NCI-H774 (cell line): ENCODE results near the gene MRPS17.
"Not testable (repeated sequence)": the region's sequence is repeated elsewhere in the genome, so short reads cannot be mapped to it uniquely, and the experiment has no call there.

Experiments used
- DNase-seq: peaks from one replicate; lab custom pipeline; 2025; lab: John Stamatoyannopoulos, UW

The MRPS17 gene

DNA sequence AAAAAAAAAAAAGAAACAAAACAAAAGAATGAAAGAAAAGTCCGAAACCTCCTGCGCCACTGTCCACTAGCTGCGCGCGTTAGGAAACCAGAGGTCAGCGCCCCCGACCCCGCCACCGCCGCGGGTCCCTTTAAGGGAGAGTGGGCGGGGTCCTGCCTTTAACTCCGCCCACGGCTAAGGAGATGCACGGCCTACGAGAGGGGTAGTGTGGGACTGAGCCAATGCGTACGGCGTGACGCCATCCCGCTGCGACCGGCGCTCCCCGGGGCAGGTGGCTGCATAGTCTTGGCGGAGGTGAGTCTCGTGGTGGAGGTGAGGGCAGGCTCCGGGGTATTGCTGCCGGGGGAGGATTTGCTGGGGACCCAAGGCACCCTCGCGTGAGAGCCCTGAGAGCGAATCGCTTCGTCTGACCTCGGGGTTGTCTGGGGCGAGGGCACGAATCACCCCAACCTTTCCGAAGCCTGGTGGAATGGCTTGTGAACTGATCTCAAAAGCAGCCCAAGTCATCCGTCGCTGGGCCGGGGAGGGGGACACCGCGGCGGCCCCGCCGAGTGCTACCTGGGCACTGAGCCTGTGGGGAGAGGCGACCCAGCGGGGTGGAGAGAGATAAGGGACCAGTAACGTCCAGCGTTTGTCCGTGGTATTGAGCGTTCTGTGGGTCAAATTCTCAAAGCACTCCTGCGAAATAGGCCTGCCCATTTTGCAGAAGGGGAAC is at the start of gene MRPS17:
Gene MRPS17 (plus strand): TSS at position 241 of the 715 bp plus-strand sequence. CDS start 1,319 bp downstream, outside the sequence.
- peak; percentile 90 for DNase-seq

DNA sequence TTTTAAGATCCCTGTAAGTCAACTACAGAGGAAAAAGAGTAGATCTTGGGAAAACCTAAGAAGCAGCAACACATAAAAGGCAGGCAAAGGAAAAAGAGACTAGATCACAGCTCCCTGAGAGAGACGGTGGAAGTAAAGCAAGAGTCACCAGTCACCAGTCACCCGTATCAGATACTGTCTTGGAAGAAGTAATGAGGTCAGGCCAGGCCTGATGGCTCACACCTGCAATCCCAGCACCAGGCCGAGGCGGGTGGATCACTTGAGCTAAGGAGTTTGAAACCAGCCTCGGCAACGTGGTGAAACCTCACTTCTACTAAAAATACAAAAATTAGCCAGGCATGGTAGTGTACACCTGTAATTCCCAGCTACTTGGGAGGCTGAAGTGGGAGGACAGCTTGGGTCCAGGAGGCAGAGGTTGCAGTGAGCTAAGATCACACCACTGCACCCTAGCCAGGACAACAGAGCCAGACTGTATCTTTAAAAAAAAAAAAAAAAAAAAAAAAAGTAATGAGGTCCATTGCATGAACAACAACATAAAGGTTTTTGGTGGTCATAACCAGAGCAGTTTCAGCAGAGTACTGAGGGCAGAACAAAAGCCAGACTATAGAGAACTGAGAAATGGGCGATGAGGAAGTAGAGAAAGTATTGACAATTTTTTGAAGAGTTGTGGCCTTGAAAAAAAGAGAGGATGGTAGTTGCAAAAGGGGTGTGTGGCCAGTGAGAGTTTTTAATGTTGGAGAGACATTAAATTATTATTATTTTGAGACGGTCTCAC is 47.5 kb upstream of the MRPS17 start:
- DNase-seq, result no peak

DNA sequence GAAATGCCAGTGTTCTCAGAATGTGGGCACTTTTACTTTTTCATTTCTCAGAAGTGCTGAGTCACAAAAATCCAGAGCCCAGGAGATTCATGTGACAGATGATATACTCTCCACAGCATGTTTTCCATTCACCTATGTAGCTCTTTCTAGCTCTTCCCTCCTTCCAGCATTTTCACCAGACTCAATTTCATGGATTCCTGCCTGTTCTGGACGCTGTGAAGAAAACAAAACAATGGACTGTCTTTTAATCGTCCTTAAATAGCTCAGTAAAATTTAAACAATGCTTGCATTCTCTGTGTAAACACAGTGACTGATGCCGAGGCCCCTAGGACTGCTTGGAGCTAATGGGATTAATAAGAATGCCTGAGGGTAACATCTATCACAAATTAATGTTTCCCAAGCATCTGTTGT is 38.9 kb upstream of the MRPS17 start:
- no peak for DNase-seq

DNA sequence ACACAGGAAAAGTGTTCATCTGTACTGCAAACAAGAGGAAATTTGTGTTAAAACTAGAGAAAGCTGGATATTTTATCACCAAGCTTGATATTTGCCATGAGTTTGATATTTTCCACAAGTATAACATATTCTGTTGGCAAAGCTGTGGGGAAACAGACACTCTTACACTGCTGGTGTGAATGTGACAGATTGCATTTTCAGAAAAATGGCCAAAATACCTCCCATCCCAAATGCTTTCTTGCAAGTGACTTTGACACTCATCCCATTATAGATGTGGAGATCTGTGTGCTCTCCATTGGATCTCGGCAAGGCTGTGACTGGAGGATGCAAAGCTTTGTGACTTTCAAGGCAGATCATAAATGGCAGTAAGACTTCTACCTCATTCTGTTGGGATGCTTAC is 33.9 kb upstream of the MRPS17 start:
- DNase-seq, result no peak

DNA sequence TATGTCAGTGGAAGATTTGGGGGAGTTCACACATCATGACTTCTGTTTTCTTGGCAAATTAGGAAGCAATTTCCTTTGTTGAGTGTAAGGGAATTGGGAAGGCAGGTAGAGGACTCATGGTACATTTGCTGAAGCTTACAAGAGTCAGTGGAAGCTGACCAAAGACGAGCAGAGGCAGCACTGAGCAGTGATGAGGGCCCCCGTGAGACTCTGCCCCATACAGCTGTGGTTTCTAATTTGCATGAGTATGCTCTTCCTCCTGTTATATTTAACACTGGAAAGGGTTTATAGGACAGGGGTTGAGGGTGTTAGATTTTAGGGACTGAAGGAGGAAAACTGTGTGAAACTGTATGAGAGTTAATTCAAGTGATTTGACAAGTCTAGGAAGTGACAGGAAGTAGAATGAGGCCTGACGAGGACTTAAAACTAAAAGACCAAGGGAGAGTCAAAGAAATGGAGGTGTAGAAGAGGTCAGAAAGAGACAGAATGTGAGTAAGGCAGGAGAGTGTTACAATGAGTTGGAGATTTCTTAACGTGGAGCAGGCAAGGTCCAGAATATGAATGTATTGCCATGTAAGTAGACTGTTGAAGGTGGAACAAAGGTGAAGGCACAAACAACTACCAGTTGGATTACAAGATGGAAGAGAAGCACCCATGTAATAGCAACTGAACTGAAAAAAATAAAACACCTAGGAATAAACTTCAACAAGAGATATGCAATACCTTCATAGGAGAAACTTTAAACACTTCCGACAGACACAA is 23.5 kb upstream of the MRPS17 start:
- no peak for DNase-seq

DNA sequence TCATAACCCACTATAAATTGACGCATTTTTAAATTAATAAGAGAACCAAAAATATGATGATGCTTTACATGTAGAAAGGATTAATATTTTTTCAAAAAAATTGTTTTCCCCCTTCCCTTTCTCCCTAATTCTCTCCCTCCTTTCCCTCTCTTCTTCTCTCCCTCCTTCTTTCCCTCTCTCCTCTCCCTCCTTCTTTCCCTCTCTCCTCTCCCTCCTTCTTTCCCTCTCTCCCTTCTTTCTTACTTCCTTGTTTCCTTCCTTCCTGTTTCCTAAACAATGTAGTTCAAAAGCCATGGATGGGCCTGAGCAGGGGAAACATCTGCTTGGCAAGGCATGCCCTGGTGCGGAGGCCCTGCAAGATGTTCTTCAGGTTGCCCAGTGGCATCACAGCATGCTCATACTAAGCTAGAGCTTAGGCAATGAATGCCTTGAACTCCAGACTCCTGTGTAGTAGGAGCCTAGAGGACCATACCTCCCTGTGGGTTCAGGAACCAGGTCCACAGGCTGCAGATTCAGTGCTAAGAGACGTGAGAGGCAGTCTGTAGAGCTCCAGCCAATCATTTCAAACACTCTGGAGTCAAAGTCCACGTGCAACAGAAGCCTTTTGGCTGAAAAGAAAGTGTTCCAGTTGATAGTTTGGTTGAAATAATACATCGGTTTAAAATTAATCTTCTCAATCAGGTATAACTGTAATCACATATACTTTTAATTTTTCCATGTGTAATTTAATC is 20.1 kb upstream of the MRPS17 start:
- no peak for DNase-seq

DNA sequence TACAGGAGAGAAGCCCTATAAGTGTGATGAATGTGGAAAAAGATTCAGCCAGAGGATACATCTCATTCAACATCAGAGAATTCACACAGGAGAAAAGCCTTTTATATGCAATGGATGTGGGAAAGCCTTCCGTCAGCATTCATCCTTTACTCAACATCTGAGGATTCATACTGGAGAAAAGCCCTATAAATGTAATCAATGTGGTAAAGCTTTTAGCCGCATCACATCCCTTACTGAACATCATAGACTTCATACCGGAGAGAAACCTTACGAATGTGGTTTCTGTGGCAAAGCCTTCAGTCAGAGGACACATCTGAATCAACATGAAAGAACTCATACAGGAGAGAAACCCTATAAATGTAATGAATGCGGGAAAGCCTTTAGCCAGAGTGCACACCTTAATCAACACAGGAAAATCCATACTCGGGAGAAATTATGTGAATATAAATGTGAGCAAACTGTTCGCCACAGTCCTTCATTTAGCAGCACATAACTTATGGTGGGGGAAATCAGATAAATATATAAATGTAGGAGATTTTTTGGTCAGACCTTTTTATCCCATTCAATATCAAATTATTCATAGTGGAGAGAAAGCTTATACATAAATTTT is 12.1 kb upstream of the MRPS17 start:
- no peak for DNase-seq

DNA sequence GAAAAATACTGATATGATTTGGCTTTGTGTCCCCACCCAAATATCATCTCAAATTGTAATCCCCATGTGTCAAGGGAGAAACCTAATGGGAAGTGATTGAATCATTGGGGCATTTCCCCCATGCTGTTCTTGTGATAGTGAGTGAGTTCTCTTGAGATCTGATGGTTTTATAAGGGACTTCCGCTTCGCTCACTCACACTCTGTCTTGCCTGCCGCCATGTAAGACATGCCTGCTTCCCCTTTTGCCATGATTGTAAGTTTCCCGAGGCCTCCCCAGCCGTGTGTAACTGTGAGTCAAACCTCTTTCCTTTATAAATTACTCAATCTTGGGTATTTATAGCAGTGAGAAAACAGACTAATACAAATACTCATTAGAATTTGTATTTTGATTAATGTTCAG is 5.1 kb upstream of the MRPS17 start:
- no peak for DNase-seq

DNA sequence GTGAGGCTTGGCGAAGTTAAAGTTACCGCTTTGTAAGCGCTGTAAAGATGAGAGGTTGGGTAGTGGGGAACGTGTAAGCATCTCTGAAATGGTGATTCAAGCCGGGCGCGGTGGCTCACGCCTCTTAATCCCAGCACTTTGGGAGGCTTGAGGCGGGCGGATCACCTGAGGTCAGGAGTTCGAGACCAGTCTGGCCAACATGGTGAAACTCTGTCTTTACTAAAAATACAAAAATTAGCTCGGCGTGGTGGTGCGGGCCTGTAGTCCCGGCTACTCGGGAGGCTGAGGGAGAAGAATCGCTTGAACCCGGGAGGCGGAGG is 635 bp downstream of the MRPS17 start:
- not testable (repeated sequence) for DNase-seq

DNA sequence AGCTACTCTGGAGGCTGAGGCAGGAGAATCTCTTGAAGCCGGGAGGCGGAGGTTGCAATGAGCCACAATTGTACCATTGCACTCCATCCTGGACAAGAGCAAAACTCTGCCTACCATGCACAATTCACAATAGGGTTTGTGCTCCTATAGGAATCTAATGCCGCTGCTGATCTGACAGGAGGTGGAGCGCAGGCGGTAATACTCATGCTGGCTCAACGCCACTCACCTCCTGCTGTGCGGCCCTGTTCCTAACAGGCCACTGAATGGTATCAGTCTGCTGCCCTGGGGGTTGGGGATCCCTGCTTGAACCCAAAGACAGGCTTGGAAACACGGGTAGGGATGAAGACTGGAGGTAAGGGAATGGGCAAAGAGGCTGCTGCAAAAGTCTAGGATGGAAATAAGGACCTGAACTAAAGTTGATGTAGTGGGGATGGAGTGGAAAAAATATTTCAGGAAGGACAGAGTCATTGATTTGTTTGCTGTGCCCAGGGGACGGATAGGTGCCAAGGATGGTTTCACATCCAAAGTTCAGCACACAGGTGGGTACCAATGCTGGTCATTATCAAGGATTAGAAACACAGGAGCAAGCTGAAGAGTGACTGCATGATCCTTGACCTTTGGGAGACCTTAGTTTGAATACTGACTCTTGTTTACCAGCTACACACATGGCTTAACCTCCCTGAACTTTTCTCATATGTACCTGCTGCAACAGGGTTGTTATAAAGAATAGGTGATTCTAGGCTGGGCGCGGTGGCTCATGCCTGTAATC is 2.2 kb downstream of the MRPS17 start:
- no peak for DNase-seq

DNA sequence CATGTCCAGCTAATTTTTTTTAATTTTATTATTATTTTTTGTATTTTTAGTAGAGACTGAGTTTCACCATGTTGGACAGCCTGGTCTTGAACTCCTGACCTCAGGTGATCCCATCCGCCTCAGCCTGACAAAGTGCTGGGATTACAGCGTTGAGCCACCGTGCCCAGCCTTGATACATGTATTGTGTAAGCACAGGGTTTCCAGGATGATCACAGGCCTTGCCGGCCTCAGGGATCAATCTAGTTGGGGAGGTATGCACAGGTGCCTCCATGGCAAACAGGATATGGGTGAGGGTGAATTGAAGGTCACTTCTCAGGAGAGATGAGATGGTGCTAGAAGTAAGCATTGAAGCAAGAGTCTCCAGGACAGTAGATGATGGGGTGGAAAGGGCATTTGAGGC is 5.5 kb downstream of the MRPS17 start:
- no peak for DNase-seq

DNA sequence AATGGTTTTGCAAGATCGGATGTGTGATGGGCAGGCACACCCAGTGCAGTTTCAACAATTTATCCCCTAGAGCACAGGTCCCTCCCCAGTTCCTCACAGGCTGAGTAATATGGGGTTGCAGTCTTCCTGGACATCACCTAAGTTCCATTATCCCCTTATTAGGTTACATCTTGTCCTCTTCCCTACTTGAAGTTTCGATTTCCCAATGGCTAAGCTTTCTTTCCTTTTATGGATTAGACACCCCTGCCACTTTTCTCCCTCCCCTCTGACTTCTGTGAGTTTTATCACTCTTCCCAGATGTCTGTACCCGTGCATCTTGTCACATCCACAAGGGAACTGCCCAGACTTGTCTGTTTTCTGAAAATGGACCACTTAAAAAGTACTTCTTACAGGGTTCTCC is 10.3 kb downstream of the MRPS17 start:
- no peak for DNase-seq

DNA sequence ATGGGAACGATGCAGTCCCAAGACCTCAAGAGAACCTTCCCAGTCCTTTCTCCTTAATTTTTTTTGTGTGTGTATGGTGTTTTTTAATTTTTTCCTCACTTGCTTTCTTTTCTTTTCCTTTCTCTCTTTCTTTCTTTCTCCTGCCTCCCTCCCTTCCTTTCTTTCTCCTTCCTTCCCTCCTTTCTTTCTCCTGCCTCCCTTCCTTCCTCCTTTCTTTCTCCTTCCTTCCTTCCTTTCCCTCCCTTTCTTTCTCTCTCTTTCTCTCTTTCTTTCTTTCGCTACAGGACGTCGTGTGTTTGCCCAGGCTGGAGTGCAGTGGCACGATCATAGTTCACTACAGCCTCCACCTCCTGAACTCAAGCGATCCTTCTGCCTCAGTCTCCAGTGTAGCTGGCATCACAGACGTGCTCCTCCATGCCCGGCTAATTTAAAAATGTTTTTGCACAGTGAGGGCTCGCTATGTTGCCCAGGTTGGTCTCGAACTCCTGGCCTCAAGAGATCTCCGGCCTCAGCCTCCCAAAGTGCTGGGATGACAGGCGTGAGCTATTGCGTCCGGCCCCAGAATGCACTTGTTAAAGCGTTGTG is 12.0 kb downstream of the MRPS17 start:
- DNase-seq, result no peak

DNA sequence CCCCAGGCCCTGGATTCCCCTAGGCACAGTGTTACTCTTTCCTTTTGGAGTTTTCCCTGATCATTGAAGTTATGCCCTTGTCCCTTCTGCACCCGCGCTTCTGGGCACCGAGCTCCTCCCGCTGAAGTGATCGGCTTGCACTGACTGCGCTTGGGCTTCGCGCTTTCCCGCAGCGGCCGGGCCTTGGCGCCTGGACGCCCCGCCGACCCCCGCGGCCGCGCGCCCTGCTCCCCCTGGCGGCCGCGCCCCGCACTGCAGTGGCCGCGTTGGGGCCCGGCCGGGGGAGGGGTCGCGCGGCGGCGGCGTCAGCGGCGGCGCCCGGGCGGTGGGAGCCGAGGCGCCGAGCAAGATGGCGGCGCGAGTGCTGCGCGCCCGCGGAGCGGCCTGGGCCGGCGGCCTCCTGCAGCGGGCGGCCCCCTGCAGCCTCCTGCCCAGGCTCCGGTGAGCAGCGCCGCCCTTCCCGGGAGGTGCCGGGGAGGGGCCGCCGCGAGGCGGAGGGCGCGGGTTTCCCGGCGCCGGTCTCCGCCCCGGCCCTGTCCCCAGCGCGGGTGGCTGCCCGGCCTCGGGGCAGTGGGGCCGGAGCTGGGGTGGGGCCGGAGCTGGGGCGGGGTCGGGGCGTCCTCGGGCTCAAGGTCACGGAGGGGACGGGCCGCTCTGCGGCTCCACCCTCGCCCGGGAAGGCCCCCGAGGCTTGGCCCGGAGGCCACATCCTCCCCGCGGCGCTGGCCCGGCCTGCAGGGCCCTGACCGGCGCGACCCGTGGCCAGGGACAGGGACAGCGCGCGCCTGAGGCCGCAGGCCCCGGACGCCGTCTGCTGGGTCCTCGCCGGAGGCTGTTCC is 12.8 kb downstream of the MRPS17 start, which contains the start of gene NIPSNAP2:
Gene NIPSNAP2 (plus strand): TSS at position 325 of the 839 bp plus-strand sequence. CDS start 25 bp downstream, at position 350.
- DNase-seq, result peak; percentile 77

DNA sequence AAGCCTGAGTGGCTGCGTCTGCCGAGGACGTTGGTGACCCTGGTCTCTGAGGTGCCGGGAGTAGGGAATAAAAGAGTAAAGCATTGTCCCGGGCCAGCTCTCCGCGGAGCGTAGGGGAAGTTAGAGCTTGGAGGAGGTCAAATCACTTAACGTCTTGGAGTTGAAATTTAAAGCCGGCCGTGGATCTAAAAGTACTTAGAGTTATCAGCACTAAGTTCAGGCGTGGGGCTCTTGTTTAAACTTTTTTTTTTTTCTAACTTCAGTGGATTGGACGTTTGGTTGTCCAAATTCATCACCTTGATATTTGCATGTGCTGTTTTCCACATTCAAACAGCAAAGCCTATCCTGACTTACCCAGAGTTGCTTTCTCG is 13.4 kb downstream of the MRPS17 start:
- DNase-seq, result no peak

DNA sequence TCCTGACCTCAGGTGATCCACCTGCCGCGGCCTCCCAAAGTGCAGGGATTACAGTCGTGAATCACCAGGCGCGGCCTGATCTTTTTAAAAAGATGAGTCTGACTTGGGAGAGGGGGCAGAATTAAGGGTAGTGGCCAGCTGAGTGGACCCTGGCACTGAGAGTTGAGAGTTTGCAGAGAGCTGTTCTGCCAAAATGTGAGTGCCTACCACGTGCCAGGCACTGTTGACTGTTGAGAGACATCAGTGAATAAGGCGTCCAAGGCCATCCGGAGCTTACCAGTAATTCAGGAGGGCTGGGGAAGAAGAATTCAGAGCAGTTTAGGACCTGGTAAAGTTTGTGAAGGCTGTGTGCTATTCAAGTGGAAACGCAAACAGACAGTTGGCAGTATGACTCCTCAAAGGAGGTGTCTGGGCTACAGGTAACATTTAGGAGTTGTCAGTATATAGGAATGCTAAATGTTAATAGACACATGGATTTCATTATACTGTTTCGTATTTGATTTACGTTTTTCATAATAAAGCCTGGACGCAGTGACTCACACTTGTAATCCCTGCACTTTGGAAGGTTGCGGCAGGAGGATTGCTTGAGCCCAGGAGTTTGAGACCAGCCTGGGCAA is 14.2 kb downstream of the MRPS17 start:
- DNase-seq, result no peak

DNA sequence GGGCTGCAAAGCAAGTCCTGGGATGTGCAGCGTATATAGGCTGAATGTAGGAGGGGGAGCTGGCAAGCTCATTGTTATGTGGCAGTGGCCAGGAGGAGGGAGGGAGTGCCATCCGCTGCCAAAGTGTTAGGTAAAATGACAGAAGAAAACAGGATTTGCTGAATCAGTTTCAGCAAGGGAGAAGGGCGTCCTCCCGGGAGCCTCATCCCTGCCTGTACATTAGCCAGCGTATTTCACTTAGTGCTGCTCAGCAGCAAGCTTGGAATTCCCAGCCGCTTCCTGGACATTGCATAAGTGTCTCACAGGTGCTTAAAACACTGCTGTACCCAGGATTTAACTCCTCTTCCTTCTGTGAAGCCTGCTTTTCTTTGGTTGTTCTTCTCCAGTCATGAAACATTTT is 15.2 kb downstream of the MRPS17 start:
- DNase-seq, result no peak

DNA sequence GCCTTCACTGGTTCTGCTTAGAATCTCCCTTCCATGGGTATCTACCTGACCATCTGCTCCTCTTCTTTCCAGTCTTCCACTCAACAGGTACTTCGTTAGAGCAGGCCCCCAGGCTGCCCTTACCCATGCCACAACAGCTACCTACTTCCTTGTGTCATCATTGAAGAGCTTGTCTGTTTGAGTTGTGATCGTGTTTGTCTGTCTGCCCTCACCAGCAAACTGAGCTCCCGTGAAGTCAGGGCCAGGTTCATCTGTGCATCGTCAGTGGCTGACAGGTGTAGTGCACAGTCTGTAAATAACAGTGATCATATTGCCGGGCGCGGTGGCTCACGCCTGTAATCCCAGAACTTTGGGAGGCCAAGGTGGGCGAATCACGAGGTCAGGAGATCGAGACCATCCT is 17.7 kb downstream of the MRPS17 start:
- DNase-seq, result no peak

DNA sequence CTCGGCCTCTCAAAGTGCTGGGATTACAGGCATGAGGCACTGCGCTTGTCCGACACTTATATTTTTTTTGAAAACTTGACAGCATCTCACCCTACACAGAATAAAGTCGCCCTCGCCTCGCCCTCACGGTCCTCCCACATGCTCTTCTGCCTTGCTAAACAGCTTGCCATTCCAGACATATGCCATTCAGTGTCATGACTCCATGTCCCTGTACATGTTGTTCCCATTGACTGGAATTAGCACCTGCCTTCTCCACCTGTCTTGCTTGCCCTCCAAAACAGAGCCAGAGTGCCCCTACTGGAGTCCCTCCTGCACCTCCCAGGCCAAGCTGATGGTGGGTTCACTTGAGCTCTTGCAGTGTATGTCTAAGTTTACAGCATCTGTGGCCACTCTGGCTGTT is 18.9 kb downstream of the MRPS17 start:
- DNase-seq, result no peak
